Endodermal cell (in vitro differentiated cells): ENCODE measurements around the gene PRKCQ. TPM values are rescaled to one million over a fixed set of nuclear protein-coding genes. Genes with fewer than 3 reads are reported as not detected.

Source experiments
- DNase-seq: peaks from one replicate; pipeline ENCODE4 v3.0.0-alpha.2; 2017
- H3K27ac ChIP-seq: 2 replicates; pipeline ENCODE4 v1.5.1; 2013; ENCODE audit warnings: mild to moderate bottlenecking, low read depth, low read length, moderate library complexity
- H3K27me3 ChIP-seq: 2 replicates; pipeline ENCODE4 v1.6.1; 2013; ENCODE audit warnings: mild to moderate bottlenecking, low read length, moderate library complexity; ENCODE audit not compliant: insufficient read depth, control insufficient read depth, poor library complexity, severe bottlenecking
- H3K36me3 ChIP-seq: 2 replicates; pipeline ENCODE4 v1.7.0; 2013; ENCODE audit warnings: mild to moderate bottlenecking, low read length, moderate library complexity; ENCODE audit not compliant: control insufficient read depth, insufficient read depth
- H3K4me1 ChIP-seq: one replicate; pipeline ENCODE4 v1.7.0; 2013; ENCODE audit warnings: low read length; ENCODE audit not compliant: control insufficient read depth, insufficient read depth
- H3K4me3 ChIP-seq: 2 replicates; pipeline ENCODE4 v1.5.1; 2013; ENCODE audit warnings: mild to moderate bottlenecking, low read length, moderate library complexity
- H3K9ac ChIP-seq: 2 replicates; pipeline ENCODE4 v1.6.1; 2013; ENCODE audit warnings: mild to moderate bottlenecking, low read length, moderate library complexity; ENCODE audit not compliant: poor library complexity, severe bottlenecking; ENCODE audit errors: extremely low read depth
- H3K9me3 ChIP-seq: 2 replicates; pipeline ENCODE4 v1.6.1; 2013; ENCODE audit warnings: mild to moderate bottlenecking, low read length, moderate library complexity; ENCODE audit not compliant: control insufficient read depth
- H3K27ac Mint-ChIP-seq: 2 replicates; pipeline ENCODE4 v1.8.0; 2020; ENCODE audit warnings: mixed read lengths
- H3K27me3 Mint-ChIP-seq: 2 replicates; pipeline ENCODE4 v1.8.0; 2021; ENCODE audit warnings: mild to moderate bottlenecking, mixed read lengths; ENCODE audit not compliant: insufficient read depth
- H3K36me3 Mint-ChIP-seq: 2 replicates; pipeline ENCODE4 v1.8.0; 2020; ENCODE audit warnings: low read depth, mixed read lengths
- H3K4me1 Mint-ChIP-seq: 2 replicates; pipeline ENCODE4 v1.8.0; 2020; ENCODE audit warnings: mixed read lengths
- H3K4me3 Mint-ChIP-seq: 2 replicates; pipeline ENCODE4 v1.8.0; 2020; ENCODE audit warnings: mild to moderate bottlenecking, moderate library complexity, mixed read lengths
- H3K9me3 Mint-ChIP-seq: 2 replicates; pipeline ENCODE4 v1.8.0; 2020; ENCODE audit warnings: mild to moderate bottlenecking, mixed read lengths
- WGBS, 2 experiments: methylation state at CpG; one replicate each; pipeline versions ENCODE4 v1.1.5 to v1.1.7; 2013; ENCODE audit warnings: missing lambda C conversion rate in 2 of 2, mixed read lengths in 1 of 2; ENCODE audit not compliant: insufficient coverage in 1 of 2, insufficient read length in 1 of 2; 5-methylcytosine and 5-hydroxymethylcytosine counted together
- total RNA-seq, 2 donors: library from RNA; stranded (reverse); fragmentation: NEBNext Ultra II Directional in 1 of 2; extraction: Animal tissue kit (Norgen Biotek cat#: 25700) in 1 of 2; gene quantifications; 2 replicates in 1 of 2; 3 replicates in 1 of 2; pipeline ENCODE4 v1.2.1, GENCODE V29; 2021
- TF ChIP-seq, protein P1 (sequence below): fragments of 200-600 bp; sonication (generic); conservative IDR thresholded peaks from 2 replicates; pipeline ENCODE4 v1.5.0; 2021; ENCODE audit warnings: antibody characterized with exemption, mild to moderate bottlenecking

The PRKCQ gene
- total RNA-seq, 2 donors from 2014 or later: 24.3 to 29.1 TPM

DNA sequence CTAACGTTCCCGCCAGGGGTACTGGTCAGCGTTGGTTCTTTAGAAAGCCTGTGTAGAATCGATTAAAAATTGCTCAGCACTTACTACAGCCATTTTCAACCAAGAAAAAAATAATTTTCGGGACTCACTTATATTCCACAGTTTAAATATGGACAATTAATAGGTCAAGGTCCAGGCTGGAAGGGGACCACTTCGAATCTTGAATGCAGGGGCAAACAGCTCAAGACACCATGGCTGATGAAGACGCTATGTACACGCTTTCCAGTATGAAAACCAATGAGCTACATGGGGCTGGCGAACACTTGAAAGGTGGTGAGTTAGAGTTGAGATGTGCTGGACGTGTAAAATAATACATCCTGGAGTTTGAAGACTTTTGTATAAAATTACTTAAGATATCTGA, 87.2 kb downstream of the PRKCQ start:
- Histone ChIP-seq H3K27me3 (peaks cover 76% of the 10 kb centered on the region), H3K27ac (no peak overlapping the region), H3K9me3 (no peaks in the 10 kb centered on the region), H3K36me3 (peaks cover 87% of the 10 kb centered on the region), H3K4me3 (no peak overlapping the region), H3K9ac (no peak overlapping the region), H3K4me1 (no peaks in the 10 kb centered on the region)
- Mint-ChIP-seq H3K36me3 (peaks cover 42% of the 10 kb centered on the region), H3K27me3 (peaks cover 52% of the 10 kb centered on the region), H3K9me3 (no peaks in the 10 kb centered on the region), H3K27ac (no peak overlapping the region), H3K4me3 (no peak overlapping the region), H3K4me1 (no peaks in the 10 kb centered on the region)
- WGBS, 2 experiments: 90 to 93% methylated on average over 9 to 10 of the region's 10 CpGs
- DNase-seq: no peak
- TF ChIP-seq, protein P1, sequence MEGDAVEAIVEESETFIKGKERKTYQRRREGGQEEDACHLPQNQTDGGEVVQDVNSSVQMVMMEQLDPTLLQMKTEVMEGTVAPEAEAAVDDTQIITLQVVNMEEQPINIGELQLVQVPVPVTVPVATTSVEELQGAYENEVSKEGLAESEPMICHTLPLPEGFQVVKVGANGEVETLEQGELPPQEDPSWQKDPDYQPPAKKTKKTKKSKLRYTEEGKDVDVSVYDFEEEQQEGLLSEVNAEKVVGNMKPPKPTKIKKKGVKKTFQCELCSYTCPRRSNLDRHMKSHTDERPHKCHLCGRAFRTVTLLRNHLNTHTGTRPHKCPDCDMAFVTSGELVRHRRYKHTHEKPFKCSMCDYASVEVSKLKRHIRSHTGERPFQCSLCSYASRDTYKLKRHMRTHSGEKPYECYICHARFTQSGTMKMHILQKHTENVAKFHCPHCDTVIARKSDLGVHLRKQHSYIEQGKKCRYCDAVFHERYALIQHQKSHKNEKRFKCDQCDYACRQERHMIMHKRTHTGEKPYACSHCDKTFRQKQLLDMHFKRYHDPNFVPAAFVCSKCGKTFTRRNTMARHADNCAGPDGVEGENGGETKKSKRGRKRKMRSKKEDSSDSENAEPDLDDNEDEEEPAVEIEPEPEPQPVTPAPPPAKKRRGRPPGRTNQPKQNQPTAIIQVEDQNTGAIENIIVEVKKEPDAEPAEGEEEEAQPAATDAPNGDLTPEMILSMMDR: no peak

DNA sequence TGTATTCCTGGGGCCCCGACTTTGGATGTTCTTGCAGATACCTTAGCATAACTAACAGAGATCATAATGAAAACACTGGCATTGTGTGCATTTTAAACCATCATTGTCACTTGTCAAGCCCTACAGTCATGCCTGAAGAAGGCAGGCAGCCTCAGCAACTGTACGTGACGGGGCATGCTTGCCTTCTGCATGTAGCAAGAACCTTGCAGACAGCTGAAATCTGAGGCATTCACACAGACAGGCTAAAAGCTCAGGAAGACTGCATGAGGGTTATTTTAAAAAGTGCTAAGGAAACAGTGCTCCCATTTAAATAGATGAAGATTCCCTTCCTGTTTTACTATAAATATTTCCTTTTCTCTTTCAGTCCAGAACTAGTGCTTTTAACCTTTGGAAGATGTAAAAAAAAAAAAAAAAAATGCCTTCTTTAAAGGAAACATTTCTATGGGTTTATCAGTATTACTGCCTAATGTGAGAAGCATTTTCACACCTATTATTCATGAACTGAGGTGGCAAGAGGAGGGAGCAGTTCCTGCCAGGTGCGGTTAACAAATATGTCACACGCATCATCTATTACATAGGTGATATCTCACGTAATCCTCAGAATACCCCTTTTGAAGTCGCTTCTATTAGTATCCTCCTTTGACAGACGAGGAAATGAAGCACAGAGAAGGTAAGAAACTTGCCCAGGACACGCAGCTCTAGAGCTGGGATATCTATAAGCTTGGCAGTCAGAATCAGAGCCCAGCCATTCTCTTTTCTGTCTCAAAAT, 88.1 kb downstream of the PRKCQ start:
- 81 to 87% methylated on average over 9 of the region's 9 CpGs for WGBS, 2 experiments
- no peaks in the 10 kb centered on the region for H3K4me1 Mint-ChIP-seq

DNA sequence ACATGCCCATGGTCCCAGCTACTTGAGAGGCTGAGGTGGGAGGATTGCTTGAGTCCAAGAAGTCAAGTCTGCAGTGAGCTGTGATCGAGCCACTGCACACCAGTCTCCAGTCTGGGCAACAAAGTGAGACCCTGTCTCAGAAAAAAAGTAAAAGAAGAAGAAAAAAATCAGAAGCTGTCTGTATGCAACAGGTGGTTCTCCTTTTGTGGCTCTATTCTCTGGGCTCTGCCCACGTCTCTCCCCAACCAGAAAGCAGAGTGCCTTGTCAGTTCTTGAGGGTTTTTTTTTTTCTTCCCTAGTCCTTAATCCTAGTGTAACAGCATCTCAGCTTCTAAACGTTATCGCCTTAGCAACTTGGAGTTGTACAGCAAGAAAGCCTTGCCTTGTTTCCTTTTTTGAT, 89.5 kb downstream of the PRKCQ start:
- Histone ChIP-seq H3K9ac (no peak overlapping the region), H3K27me3 (peaks cover 60% of the 10 kb centered on the region), H3K4me3 (no peak overlapping the region), H3K4me1 (no peaks in the 10 kb centered on the region), H3K9me3 (no peaks in the 10 kb centered on the region), H3K36me3 (peaks cover 84% of the 10 kb centered on the region), H3K27ac (no peak overlapping the region)
- no peaks in the 10 kb centered on the region for H3K4me1 Mint-ChIP-seq
- H3K27me3 Mint-ChIP-seq: peaks cover 61% of the 10 kb centered on the region
- 92 to 95% methylated on average over 4 of the region's 4 CpGs for WGBS, 2 experiments
- no peak overlapping the region for H3K27ac Mint-ChIP-seq
- DNase-seq: peak; percentile 2
- H3K4me3 Mint-ChIP-seq: no peak overlapping the region
- no peaks in the 10 kb centered on the region for H3K9me3 Mint-ChIP-seq
- TF ChIP-seq, protein P1: no peak
- H3K36me3 Mint-ChIP-seq: peaks cover 61% of the 10 kb centered on the region

More for the DNA sequence above, 88.1 kb downstream of the PRKCQ start:
- Histone ChIP-seq H3K27me3 (peaks cover 72% of the 10 kb centered on the region), H3K9me3 (no peaks in the 10 kb centered on the region), H3K36me3 (peaks cover 84% of the 10 kb centered on the region), H3K9ac (no peak overlapping the region), H3K4me1 (no peaks in the 10 kb centered on the region), H3K4me3 (no peak overlapping the region), H3K27ac (no peak overlapping the region)
- Mint-ChIP-seq H3K36me3 (peaks cover 48% of the 10 kb centered on the region), H3K27me3 (peaks cover 51% of the 10 kb centered on the region), H3K27ac (no peak overlapping the region), H3K9me3 (no peaks in the 10 kb centered on the region), H3K4me3 (no peak overlapping the region)
- TF ChIP-seq, protein P1: no peak
- no peak for DNase-seq
